ENCODE data around the gene PARP12. TPM values are rescaled to one million over a fixed set of nuclear protein-coding genes. Genes with fewer than 3 reads are reported as not detected.

The PARP12 gene
- total and polyA plus RNA-seq, 2 of the 13 experiments (the other 11 are each of a cell fraction or from before 2014, with no cell fraction given): 15.5 to 35.2 TPM

DNA sequence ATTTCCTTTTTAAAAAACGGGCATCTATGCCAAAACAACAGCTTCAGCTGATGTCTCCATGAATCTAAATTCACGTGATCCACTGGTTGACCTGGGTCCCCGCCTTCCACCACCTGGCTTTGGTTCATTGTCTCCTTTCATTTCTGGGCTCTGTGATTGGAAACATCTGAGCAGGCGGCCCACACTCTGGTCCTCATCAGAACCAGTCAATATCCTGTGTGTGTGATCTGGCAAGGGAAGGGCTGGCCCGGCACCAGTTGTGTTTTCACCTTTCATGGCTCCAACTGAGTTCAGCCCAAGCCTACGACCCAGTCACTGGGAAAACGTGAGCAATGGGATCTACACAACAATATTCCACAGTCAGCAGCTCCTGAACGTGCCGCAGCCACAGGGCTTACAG, 46.2 kb downstream of the PARP12 start (continued):
- TF ChIP-seq CREM (IDR thresholded peaks at IDR 0.05) (no peak), CREM (CRISPR knock-in tag; IDR thresholded peaks at IDR 0.05) (no peak), CBX1 (IDR thresholded peaks at IDR 0.05; ENCODE audit: low read depth) (no peak), HDAC2 (CRISPR knock-in tag; IDR thresholded peaks at IDR 0.05) (no peak), ZNF790 (CRISPR knock-in tag; IDR thresholded peaks at IDR 0.05; ENCODE audit: borderline replicate concordance) (no peak), ATF5 (CRISPR knock-in tag; IDR thresholded peaks at IDR 0.05; ENCODE audit: low read depth) (no peak), UBTF (CRISPR knock-in tag; IDR thresholded peaks at IDR 0.05) (no peak), ZNF143 (CRISPR knock-in tag; IDR thresholded peaks at IDR 0.05) (no peak), ZNF430 (CRISPR knock-in tag; IDR thresholded peaks at IDR 0.05) (no peak), SATB2 (CRISPR knock-in tag; IDR thresholded peaks at IDR 0.05) (no peak), TOPORS (CRISPR knock-in tag; IDR thresholded peaks at IDR 0.05) (no peak), POLR2AphosphoS5 (IDR thresholded peaks at IDR 0.05; ENCODE audit: low read depth, low read length) (no peak), ZNF10 (CRISPR knock-in tag; IDR thresholded peaks at IDR 0.05; ENCODE audit: borderline replicate concordance, low read depth) (no peak), NR2F2 (IDR thresholded peaks at IDR 0.05; ENCODE audit: borderline replicate concordance, low read depth) (no peak)
